ENCODE data around the gene SLC34A1. TPM values are rescaled to one million over a fixed set of nuclear protein-coding genes. Genes with fewer than 3 reads are reported as not detected.

The SLC34A1 gene
- total RNA-seq, 6 donors from 2014 or later = not detected

- Histone ChIP-seq H3K4me1 (peaks cover 28 to 44% (median 36%) of the 10 kb centered on the region in 4 donors), H3K4me3 (no peak overlapping the region), H3K27me3 (no peaks in the 10 kb centered on the region), H3K27ac (no peak overlapping the region), H3K9me3 (no peaks in the 10 kb centered on the region), H3K36me3 (peaks cover 0 to 4% (median 0%) of the 10 kb centered on the region in 4 donors)
- TF ChIP-seq EP300 (IDR thresholded peaks at IDR 0.05) = no peak
- TF ChIP-seq POLR2A (IDR thresholded peaks at IDR 0.05) = no peak
- TF ChIP-seq POLR2AphosphoS5 (IDR thresholded peaks at IDR 0.05) = no peak
- 63 to 73% methylated on average over 3 of the region's 3 CpGs for WGBS, 2 donors
- no peak for DNase-seq
- ATAC-seq (ENCODE audit: low FRiP score in 2 of 2) = no peak
Observed at GRCh38 chr5:177354711-177355110, 29.5 kb upstream of the SLC34A1 start.

GRCh38 chr5:177355162-177355867 is 28.9 kb upstream of the SLC34A1 start:
- ATAC-seq (ENCODE audit: low FRiP score in 2 of 2) = no peak
- 75 to 92% methylated on average over 1 of the region's 1 CpG for WGBS, 2 donors
- H3K9me3 ChIP-seq = no peaks in the 10 kb centered on the region

GRCh38 chr5:177355868-177356168 is 28.4 kb upstream of the SLC34A1 start:
- no peaks in the 10 kb centered on the region for H3K27me3 ChIP-seq
- no peak overlapping the region for H3K4me3 ChIP-seq
- H3K9me3 ChIP-seq = no peaks in the 10 kb centered on the region
- WGBS, 2 donors = 5 to 24% methylated on average over 1 of the region's 1 CpG
- H3K4me1 ChIP-seq = peaks cover 17 to 33% (median 25%) of the 10 kb centered on the region in 4 donors
- TF ChIP-seq POLR2A (IDR thresholded peaks at IDR 0.05) (no peak), CTCF (IDR thresholded peaks at IDR 0.05) (no peak)
- no peak overlapping the region for H3K27ac ChIP-seq
- ATAC-seq (ENCODE audit: low FRiP score in 2 of 2) (no peak), DNase-seq (no peak)
- H3K36me3 ChIP-seq = no peaks in the 10 kb centered on the region

More at GRCh38 chr5:177355162-177355867, 28.9 kb upstream of the SLC34A1 start:
- TF ChIP-seq POLR2AphosphoS5 (IDR thresholded peaks at IDR 0.05) (no peak), EP300 (IDR thresholded peaks at IDR 0.05) (no peak), CTCF (IDR thresholded peaks at IDR 0.05) (no peak), POLR2A (IDR thresholded peaks at IDR 0.05) (no peak)
- peaks cover 22 to 38% (median 30%) of the 10 kb centered on the region in 4 donors for H3K4me1 ChIP-seq
- H3K27ac ChIP-seq = no peak overlapping the region
- no peak for DNase-seq
- H3K27me3 ChIP-seq = no peaks in the 10 kb centered on the region
- no peaks in the 10 kb centered on the region for H3K36me3 ChIP-seq
- H3K4me3 ChIP-seq = no peak overlapping the region

- Histone ChIP-seq H3K27me3 (no peaks in the 10 kb centered on the region), H3K9me3 (no peaks in the 10 kb centered on the region), H3K4me3 (no peak overlapping the region), H3K27ac (no peak overlapping the region), H3K4me1 (peaks cover 17 to 35% (median 26%) of the 10 kb centered on the region in 4 donors), H3K36me3 (no peaks in the 10 kb centered on the region)
- ATAC-seq (ENCODE audit: low FRiP score in 2 of 2) (no peak), DNase-seq (no peak)
- WGBS, 2 donors = 68 to 92% methylated on average over 2 to 3 of the region's 3 CpGs
- TF ChIP-seq CTCF (IDR thresholded peaks at IDR 0.05) = no peak
- TF ChIP-seq POLR2AphosphoS5 (IDR thresholded peaks at IDR 0.05) = no peak
- TF ChIP-seq POLR2A (IDR thresholded peaks at IDR 0.05) = no peak
- no peak for TF ChIP-seq EP300 (IDR thresholded peaks at IDR 0.05)
Observed at GRCh38 chr5:177356746-177357145, 27.5 kb upstream of the SLC34A1 start.

- Histone ChIP-seq H3K9me3 (no peaks in the 10 kb centered on the region), H3K36me3 (no peaks in the 10 kb centered on the region), H3K4me1 (peaks cover 15 to 36% (median 27%) of the 10 kb centered on the region in 4 donors), H3K27me3 (no peaks in the 10 kb centered on the region), H3K27ac (peak overlapping the region in 3 of 4 donors; percentile 77 to 85 (median 81)), H3K4me3 (no peak overlapping the region)
- no peak for TF ChIP-seq POLR2A (IDR thresholded peaks at IDR 0.05)
- no peak for TF ChIP-seq CTCF (IDR thresholded peaks at IDR 0.05)
- TF ChIP-seq EP300 (IDR thresholded peaks at IDR 0.05) = no peak
- TF ChIP-seq POLR2AphosphoS5 (IDR thresholded peaks at IDR 0.05) = no peak
- no peak for ATAC-seq (ENCODE audit: low FRiP score in 2 of 2)
- no peak for DNase-seq
- WGBS, 2 donors = 87 to 100% methylated on average over 3 to 5 of the region's 5 CpGs
Observed at GRCh38 chr5:177357146-177357458, 27.1 kb upstream of the SLC34A1 start.

All from upper lobe of left lung (tissue), 6 donors.